H1 (cell line): ENCODE results near the gene RALY. TPM values are rescaled to one million over a fixed set of nuclear protein-coding genes. Genes with fewer than 3 reads are reported as not detected.

Experiments used
- CTCF ChIA-PET: fragments of 300-600 bp; sonication (Branson Sonifier 250); formaldehyde crosslinking; loops from one replicate; lab custom pipeline; 2021; ENCODE audit not compliant: partially characterized antibody; lab: Charles Lee
- POLR2A ChIA-PET: fragments of 300-600 bp; sonication (Branson Sonifier 250); formaldehyde crosslinking; loops from one replicate; lab custom pipeline; 2021; ENCODE audit warnings: inconsistent platforms; ENCODE audit not compliant: partially characterized antibody; lab: Charles Lee
- DNase-seq, 2 experiments: peaks; one replicate each; pipeline versions ENCODE4 v3.0.0 to v3.0.0-alpha.2; 2010 to 2022; ENCODE audit warnings: low spot score in 2 of 2, low read depth in 1 of 2, mixed read lengths in 1 of 2
- FAIRE-seq: peaks from 2 replicates; lab custom pipeline; 2011; peaks lifted over from hg19 to GRCh38; lab: Jason Lieb, UNC
- H2AFZ ChIP-seq: 2 replicates; pipeline ENCODE4 v1.8.1; 2012; ENCODE audit warnings: low read length, inconsistent platforms
- H2AK5ac ChIP-seq: 2 replicates; pipeline ENCODE4 v1.6.1; 2013; ENCODE audit warnings: low read depth, low read length
- H2BK120ac ChIP-seq: replicated peaks from 2 replicates; pipeline ENCODE3; 2013; ENCODE audit warnings: low read depth, low read length, inconsistent platforms
- H2BK12ac ChIP-seq: 2 replicates; pipeline ENCODE4 v1.6.1; 2013; ENCODE audit warnings: low read depth, low read length
- H2BK15ac ChIP-seq: 2 replicates; pipeline ENCODE4 v1.6.1; 2013; ENCODE audit warnings: low read length
- H2BK20ac ChIP-seq: 2 replicates; pipeline ENCODE4 v1.6.1; 2013; ENCODE audit warnings: low read length
- H2BK5ac ChIP-seq: 2 replicates; pipeline ENCODE4 v1.6.1; 2013; ENCODE audit warnings: low read depth, low read length
- H3K14ac ChIP-seq: 2 replicates; pipeline ENCODE4 v1.6.1; 2013; ENCODE audit warnings: inconsistent platforms; ENCODE audit not compliant: insufficient read length
- H3K18ac ChIP-seq: 2 replicates; pipeline ENCODE4 v1.6.1; 2013; ENCODE audit warnings: low read length; ENCODE audit errors: extremely low read depth
- H3K23ac ChIP-seq: 2 replicates; pipeline ENCODE4 v1.6.1; 2013; ENCODE audit warnings: inconsistent platforms; ENCODE audit not compliant: insufficient read length
- H3K23me2 ChIP-seq: 2 replicates; pipeline ENCODE4 v1.6.1; 2013; ENCODE audit warnings: low read depth, low read length
- H3K27ac ChIP-seq: 2 replicates; pipeline ENCODE4 v1.6.1; 2011; ENCODE audit warnings: low read depth, low read length, inconsistent platforms
- H3K27me3 ChIP-seq, 4 experiments: replicated peaks in 1 of 4; 1 replicate in 1 of 4; 2 replicates in 3 of 4; pipeline versions ENCODE4 v1.6.1 to v1.8.1; 2011 to 2013; ENCODE audit warnings: low read length in 3 of 4, mild to moderate bottlenecking in 3 of 4, inconsistent platforms in 2 of 4, mixed read lengths in 2 of 4, moderate library complexity in 1 of 4; ENCODE audit not compliant: control insufficient read depth in 3 of 4, insufficient read depth in 3 of 4; ENCODE audit errors: extremely low read depth in 1 of 4
- H3K36me3 ChIP-seq, 4 experiments: 2 replicates each; pipeline versions ENCODE4 v1.6.1 to v1.8.1; 2011 to 2013; ENCODE audit warnings: mild to moderate bottlenecking in 4 of 4, low read length in 3 of 4, moderate library complexity in 2 of 4, control low read depth in 1 of 4, inconsistent platforms in 1 of 4; ENCODE audit not compliant: insufficient read depth in 4 of 4, control insufficient read depth in 2 of 4
- H3K4ac ChIP-seq: replicated peaks from 2 replicates; pipeline ENCODE3; 2013; ENCODE audit warnings: low read length, low read depth, mixed read lengths, inconsistent platforms; ENCODE audit not compliant: insufficient read length
- H3K4me1 ChIP-seq, 4 experiments: replicated peaks in 1 of 4; 1 replicate in 1 of 4; 2 replicates in 3 of 4; pipeline versions ENCODE4 v1.6.1 to v1.8.1; 2011 to 2013; ENCODE audit warnings: low read length in 3 of 4, inconsistent platforms in 2 of 4, mixed read lengths in 1 of 4; ENCODE audit not compliant: insufficient read depth in 4 of 4, control insufficient read depth in 3 of 4
- H3K4me2 ChIP-seq, 2 experiments: 2 replicates each; pipeline versions ENCODE4 v1.6.1 to v1.8.1; 2011 to 2013; ENCODE audit warnings: low read depth in 2 of 2, low read length in 2 of 2, control low read depth in 1 of 2, inconsistent platforms in 1 of 2, mild to moderate bottlenecking in 1 of 2; ENCODE audit not compliant: insufficient read depth in 1 of 2
- H3K4me3 ChIP-seq, 4 experiments: fragments of 200-600, 300-600 bp in 1 of 4; sonication (generic), shearing (Covaris generic), sonication (Bioruptor Twin) in 1 of 4; 2 replicates each; pipeline versions ENCODE4 v1.5.1 to v1.8.1; 2011 to 2016; ENCODE audit warnings: low read length in 4 of 4, low read depth in 3 of 4, control low read depth in 2 of 4, inconsistent platforms in 2 of 4, mild to moderate bottlenecking in 2 of 4, mixed read lengths in 1 of 4, moderate library complexity in 1 of 4; ENCODE audit not compliant: insufficient read depth in 2 of 4; ENCODE audit errors: extremely low read depth in 1 of 4
- H3K56ac ChIP-seq: replicated peaks from 2 replicates; pipeline ENCODE3; 2013; ENCODE audit warnings: low read depth, mild to moderate bottlenecking, mixed read lengths, low read length, inconsistent platforms; ENCODE audit not compliant: insufficient read length
- H3K79me1 ChIP-seq: 2 replicates; pipeline ENCODE4 v1.6.1; 2013; ENCODE audit warnings: low read depth, low read length, control low read depth
- H3K79me2 ChIP-seq, 2 experiments: 2 replicates each; pipeline versions ENCODE4 v1.6.1 to v1.8.1; 2012 to 2013; ENCODE audit warnings: low read length in 2 of 2, mild to moderate bottlenecking in 2 of 2, inconsistent platforms in 1 of 2; ENCODE audit not compliant: insufficient read depth in 2 of 2, control insufficient read depth in 1 of 2
- H3K9ac ChIP-seq, 4 experiments: replicated peaks in 1 of 4; 1 replicate in 1 of 4; 2 replicates in 3 of 4; pipeline versions ENCODE4 v1.6.1 to v1.8.1; 2011 to 2013; ENCODE audit warnings: low read depth in 3 of 4, low read length in 3 of 4, control low read depth in 2 of 4, mild to moderate bottlenecking in 2 of 4, moderate library complexity in 2 of 4, inconsistent platforms in 1 of 4; ENCODE audit errors: extremely low read depth in 1 of 4
- H3K9me3 ChIP-seq, 2 experiments: 2 replicates each; pipeline versions ENCODE4 v1.6.1 to v1.8.1; 2012 to 2013; ENCODE audit warnings: mild to moderate bottlenecking in 2 of 2, moderate library complexity in 2 of 2, control low read depth in 1 of 2, inconsistent platforms in 1 of 2, low read depth in 1 of 2, low read length in 1 of 2, mixed read lengths in 1 of 2; ENCODE audit not compliant: insufficient read depth in 2 of 2
- H4K20me1 ChIP-seq, 2 experiments: replicated peaks in 1 of 2; 2 replicates each; pipeline versions ENCODE3 to v1.8.1; 2011 to 2013; ENCODE audit warnings: inconsistent platforms in 2 of 2, low read length in 2 of 2, mild to moderate bottlenecking in 1 of 2; ENCODE audit not compliant: insufficient read depth in 2 of 2, control insufficient read depth in 1 of 2
- H4K5ac ChIP-seq: 2 replicates; pipeline ENCODE4 v1.6.1; 2013; ENCODE audit warnings: low read length, low read depth, mixed read lengths, inconsistent platforms; ENCODE audit not compliant: insufficient read length
- H4K8ac ChIP-seq: 2 replicates; pipeline ENCODE4 v1.8.0; 2013; ENCODE audit warnings: mild to moderate bottlenecking, moderate library complexity, low read length, inconsistent platforms; ENCODE audit not compliant: insufficient read depth; ENCODE audit errors: extremely low read depth
- H4K91ac ChIP-seq: replicated peaks from 2 replicates; pipeline ENCODE3; 2013; ENCODE audit warnings: low read length, mixed read lengths, inconsistent platforms; ENCODE audit not compliant: insufficient read length
- ATF3 ChIP-seq: IDR thresholded peaks from 2 replicates; pipeline ENCODE4 v1.6.1; 2011; ENCODE audit warnings: low read depth, mild to moderate bottlenecking, low read length; ENCODE audit not compliant: insufficient read depth
- BCL11A ChIP-seq, 2 experiments: IDR thresholded peaks; one replicate each; pipeline ENCODE4 v1.6.1; 2011; ENCODE audit warnings: low read depth in 2 of 2, low read length in 2 of 2, mild to moderate bottlenecking in 2 of 2
- CHD1 ChIP-seq: IDR thresholded peaks from 2 replicates; pipeline ENCODE4 v1.6.1; 2012; ENCODE audit warnings: low read depth, low read length, improper control_type of control experiment
- CTBP2 ChIP-seq: IDR thresholded peaks from 2 replicates; pipeline ENCODE4 v1.7.0; 2011; ENCODE audit warnings: borderline replicate concordance, mild to moderate bottlenecking, moderate library complexity, mixed read lengths, low read length; ENCODE audit not compliant: insufficient read depth, insufficient read length
- E2F6 ChIP-seq: IDR thresholded peaks from 2 replicates; pipeline ENCODE4 v1.6.1; 2012; ENCODE audit warnings: inconsistent platforms
- GABPA ChIP-seq: IDR thresholded peaks from 2 replicates; pipeline ENCODE4 v1.6.1; 2011; ENCODE audit warnings: mild to moderate bottlenecking, low read length, moderate library complexity, borderline replicate concordance; ENCODE audit not compliant: insufficient read depth
- POLR2A ChIP-seq, 2 experiments: IDR thresholded peaks; 1 replicate in 1 of 2; 2 replicates in 1 of 2; pipeline ENCODE4 v1.6.1; 2011; ENCODE audit warnings: low read depth in 2 of 2, low read length in 2 of 2, mild to moderate bottlenecking in 2 of 2; ENCODE audit errors: control extremely low read depth in 1 of 2
- RFX5 ChIP-seq: IDR thresholded peaks from 2 replicates; pipeline ENCODE4 v1.6.1; 2011; ENCODE audit warnings: low read depth, low read length, improper control_type of control experiment, borderline replicate concordance
- SIRT6 ChIP-seq: IDR thresholded peaks from one replicate; pipeline ENCODE4 v1.7.1; 2012; ENCODE audit warnings: low read length, inconsistent platforms
- SRF ChIP-seq: IDR thresholded peaks from 2 replicates; pipeline ENCODE4 v1.6.1; 2011; ENCODE audit warnings: mild to moderate bottlenecking, low read depth, low read length, moderate library complexity
- TBP ChIP-seq: IDR thresholded peaks from 2 replicates; pipeline ENCODE4 v1.6.1; 2011; ENCODE audit warnings: low read depth, low read length, improper control_type of control experiment
- TCF12 ChIP-seq: IDR thresholded peaks from 2 replicates; pipeline ENCODE4 v1.6.1; 2011; ENCODE audit warnings: low read depth, mild to moderate bottlenecking, low read length
- WGBS, 2 experiments: shearing (Covaris generic) in 1 of 2; methylation state at CpG; one replicate each; pipeline versions ENCODE4 v1.1.6 to v1.1.7; 2013 to 2015; ENCODE audit warnings: low lambda C conversion rate in 2 of 2, mixed read lengths in 2 of 2, inconsistent platforms in 1 of 2, low coverage in 1 of 2, missing lambda C conversion rate in 1 of 2; ENCODE audit not compliant: insufficient replicate concordance in 2 of 2, insufficient coverage in 1 of 2, insufficient read length in 1 of 2; ENCODE audit errors: extremely low coverage in 1 of 2, missing lambda C conversion rate in 1 of 2; 5-methylcytosine and 5-hydroxymethylcytosine counted together
- polyA plus RNA-seq, 7 experiments: library from polyadenylated mRNA; depleted of rRNA in 3 of 7; stranded (reverse) in 5 of 7; unstranded in 2 of 7; fragments of >200 nt in 5 of 7; fragments of 200-250 nt in 2 of 7; gene quantifications; 1 replicate in 5 of 7; 2 replicates in 1 of 7; 4 replicates in 1 of 7; pipeline versions ENCODE4 v1.2.1 to v1.2.3, GENCODE V29; 2011 to 2013; ENCODE audit warnings: missing spikeins in 2 of 7, mixed read lengths in 2 of 7
- total RNA-seq: library from RNA; stranded (reverse); fragmentation: NEBNext Ultra II Directional; extraction: Animal tissue kit (Norgen Biotek cat#: 25700); gene quantifications from 2 replicates; pipeline ENCODE4 v1.2.1, GENCODE V29; 2021

The RALY gene
- total and polyA plus RNA-seq, 2 of the 8 experiments (the other 6 are each of a cell fraction or from before 2014, with no cell fraction given) = 133 to 148 TPM

DNA sequence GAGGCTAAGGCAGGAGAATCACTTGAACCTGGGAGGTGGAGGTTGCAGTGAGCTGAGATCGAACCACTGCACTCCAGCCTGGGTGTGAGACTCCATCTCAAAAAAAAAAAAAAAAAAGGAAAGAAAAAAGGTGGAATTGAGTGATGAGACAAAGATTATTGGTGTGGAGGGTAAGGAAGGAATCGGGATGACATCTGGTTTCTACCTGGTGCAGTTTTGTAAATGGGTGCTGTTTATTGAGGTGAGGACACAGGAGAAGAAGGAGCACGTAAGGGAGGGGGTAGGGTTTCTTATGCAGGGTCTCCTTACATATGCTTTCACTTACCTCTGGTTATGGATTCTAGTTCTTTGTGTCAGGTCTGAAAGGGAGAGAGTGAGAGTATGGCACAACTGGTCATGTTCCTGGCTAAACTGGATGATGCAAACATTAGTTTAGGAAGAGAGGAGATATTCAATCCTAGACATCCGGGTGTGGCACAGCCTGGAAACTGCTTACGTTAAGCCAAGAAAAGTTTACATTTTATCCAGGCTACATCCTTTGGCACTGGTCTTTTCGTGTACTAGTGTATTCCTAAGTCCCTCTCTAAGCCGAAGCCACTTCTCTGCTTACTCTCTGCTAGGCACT lies 5.4 kb downstream of the RALY start:
- H2BK5ac ChIP-seq = no peak overlapping the region
- no peak overlapping the region for H4K8ac ChIP-seq
- H3K4me2 ChIP-seq = no peak overlapping the region
- peaks cover 6% of the 10 kb centered on the region for H3K23me2 ChIP-seq
- no peaks in the 10 kb centered on the region for H3K9me3 ChIP-seq
- no peak overlapping the region for H3K14ac ChIP-seq
- no peak overlapping the region for H2AFZ ChIP-seq
- H3K23ac ChIP-seq = no peak overlapping the region
- 90% methylated on average over 7 of the region's 7 CpGs; no CpG with 5 or more reads in 1 of the 2 experiments for WGBS, 2 experiments
- no peaks in the 10 kb centered on the region for H3K27me3 ChIP-seq
- H2AK5ac ChIP-seq = no peak overlapping the region
- CTCF ChIA-PET = interaction anchor here (1.5 kb wide), 1 partner anchor 23 kb away, joined by 4 read pairs; no protein-coding TSS in a partner anchor
- no peak overlapping the region for H3K27ac ChIP-seq
- H2BK120ac ChIP-seq = no peak overlapping the region
- H3K56ac ChIP-seq = no peak overlapping the region
- H2BK12ac ChIP-seq = no peak overlapping the region
- FAIRE-seq = no peak
- H2BK20ac ChIP-seq = no peak overlapping the region
- H3K36me3 ChIP-seq = no peaks in the 10 kb centered on the region; a peak in 1 of 8 replicates
- H3K79me1 ChIP-seq = peaks cover 14% of the 10 kb centered on the region; the same call in 1 of the 2 replicates
- H3K79me2 ChIP-seq = peaks cover 51 to 94% of the 10 kb centered on the region in 2 experiments
- peaks cover 1 to 10% (median 6%) of the 10 kb centered on the region in 4 experiments; a peak in 4 of 7 replicates for H3K4me1 ChIP-seq
- POLR2A ChIA-PET = interaction anchor here (0.6 to 1.0 kb wide), 2 partner anchors 10 to 35 kb away, joined by 3 to 4 read pairs; no protein-coding TSS in a partner anchor
- no peak overlapping the region for H3K18ac ChIP-seq
- H3K9ac ChIP-seq = no peak overlapping the region
- H4K5ac ChIP-seq = no peak overlapping the region
- no peak for DNase-seq
- H3K4me3 ChIP-seq = no peak overlapping the region
- no peak overlapping the region for H3K4ac ChIP-seq
- H2BK15ac ChIP-seq = no peak overlapping the region
- no peak overlapping the region for H4K91ac ChIP-seq
- H4K20me1 ChIP-seq = peaks cover 9 to 42% of the 10 kb centered on the region in 2 experiments
- no peak for TF ChIP-seq POLR2A (IDR thresholded peaks at IDR 0.05; ENCODE audit: control extremely low read depth in 1 of 2, low read depth in 2 of 2, low read length in 2 of 2)
- TF ChIP-seq RFX5 = no peak
- no peak for TF ChIP-seq TBP
- TF ChIP-seq SIRT6 = no peak
- no peak for TF ChIP-seq CHD1
- no peak for TF ChIP-seq GABPA
- TF ChIP-seq TCF12 = no peak
- TF ChIP-seq E2F6 = no peak
- no peak for TF ChIP-seq CTBP2
- no peak for TF ChIP-seq SRF
- TF ChIP-seq BCL11A (IDR thresholded peaks at IDR 0.05; ENCODE audit: low read depth in 2 of 2, low read length in 2 of 2) = no peak
- no peak for TF ChIP-seq ATF3
